IMR-90 (cell line): ENCODE results near the gene EPN1. TPM values are rescaled to one million over a fixed set of nuclear protein-coding genes. Genes with fewer than 3 reads are reported as not detected.

Source experiments
- ATAC-seq: fragments of 200-7000 bp; cut with Tn5 transposase; 2 replicates; pipeline ENCODE4 v1.9.1; 2020; ENCODE audit warnings: low read depth, mild to moderate bottlenecking, moderate library complexity
- BruUV-seq: library from RNA; stranded (reverse); fragments of 400-500 nt; replicated peaks from 2 replicates; lab custom pipeline; 2021; lab: Mats Ljungman, UMichigan
- CTCF ChIA-PET: fragments of 300-600 bp; formaldehyde crosslinking; extraction: SDS; loops from one replicate; lab custom pipeline; 2021; ENCODE audit warnings: antibody characterized with exemption; lab: Yijun Ruan, JAX
- POLR2A ChIA-PET: fragments of 300-600 bp; sonication (Branson Sonifier 250); formaldehyde crosslinking; loops from one replicate; lab custom pipeline; 2022; ENCODE audit warnings: antibody characterized with exemption; ENCODE audit not compliant: unreplicated experiment; lab: Charles Lee
- DNase-seq: peaks from one replicate; pipeline ENCODE4 v3.0.0; 2013
- H2AFZ ChIP-seq: replicated peaks from 2 replicates; pipeline ENCODE3; 2013; ENCODE audit warnings: low read length, mild to moderate bottlenecking; ENCODE audit not compliant: poor library complexity
- H2AK5ac ChIP-seq: 2 replicates; pipeline ENCODE4 v1.6.1; 2013; ENCODE audit warnings: low read depth, low read length, inconsistent platforms
- H2AK9ac ChIP-seq: replicated peaks from 2 replicates; pipeline ENCODE3; 2013; ENCODE audit warnings: mild to moderate bottlenecking, low read depth, low read length, moderate library complexity; ENCODE audit not compliant: poor library complexity
- H2BK120ac ChIP-seq: 2 replicates; pipeline ENCODE4 v1.6.1; 2013; ENCODE audit warnings: low read depth, low read length, inconsistent platforms
- H2BK15ac ChIP-seq: 3 replicates; pipeline ENCODE4 v1.6.1; 2013; ENCODE audit warnings: low read depth, low read length, inconsistent platforms
- H2BK20ac ChIP-seq: 2 replicates; pipeline ENCODE4 v1.6.1; 2013; ENCODE audit warnings: low read depth, mild to moderate bottlenecking, inconsistent platforms, low read length, moderate library complexity
- H2BK5ac ChIP-seq: 2 replicates; pipeline ENCODE4 v1.6.1; 2013; ENCODE audit warnings: mild to moderate bottlenecking, low read depth, low read length, inconsistent platforms; ENCODE audit not compliant: poor library complexity, severe bottlenecking
- H3K14ac ChIP-seq: replicated peaks from 2 replicates; pipeline ENCODE4 v1.6.1; 2013; ENCODE audit warnings: low read depth, low read length, inconsistent platforms
- H3K18ac ChIP-seq: 2 replicates; pipeline ENCODE4 v1.6.1; 2013; ENCODE audit warnings: low read depth, low read length, control low read depth
- H3K23ac ChIP-seq: 2 replicates; pipeline ENCODE4 v1.6.1; 2013; ENCODE audit warnings: low read depth, low read length, inconsistent platforms
- H3K27ac ChIP-seq: 2 replicates; pipeline ENCODE4 v1.5.1; 2013; ENCODE audit warnings: mild to moderate bottlenecking, control low read depth, low read length; ENCODE audit not compliant: insufficient read depth
- H3K27me3 ChIP-seq: 2 replicates; pipeline ENCODE4 v1.6.1; 2013; ENCODE audit warnings: low read length; ENCODE audit not compliant: control insufficient read depth, insufficient read depth
- H3K36me3 ChIP-seq: 2 replicates; pipeline ENCODE4 v1.6.1; 2013; ENCODE audit warnings: low read length, mixed read lengths; ENCODE audit not compliant: control insufficient read depth, insufficient read depth
- H3K4ac ChIP-seq: 2 replicates; pipeline ENCODE4 v1.6.1; 2013; ENCODE audit warnings: low read depth, low read length, inconsistent platforms
- H3K4me1 ChIP-seq: 2 replicates; pipeline ENCODE4 v1.6.1; 2013; ENCODE audit warnings: low read length, mixed read lengths; ENCODE audit not compliant: control insufficient read depth, insufficient read depth
- H3K4me2 ChIP-seq: 2 replicates; pipeline ENCODE4 v1.6.1; 2013; ENCODE audit warnings: low read depth, mild to moderate bottlenecking, control low read depth, low read length, moderate library complexity
- H3K4me3 ChIP-seq: 2 replicates; pipeline ENCODE4 v1.5.1; 2013; ENCODE audit warnings: low read depth, mild to moderate bottlenecking, control low read depth, low read length, moderate library complexity; ENCODE audit not compliant: insufficient read depth
- H3K56ac ChIP-seq: 2 replicates; pipeline ENCODE4 v1.6.1; 2013; ENCODE audit warnings: low read length, inconsistent platforms; ENCODE audit not compliant: insufficient read depth; ENCODE audit errors: extremely low read depth
- H3K79me1 ChIP-seq, 2 experiments: 2 replicates each; pipeline ENCODE4 v1.6.1; 2013; ENCODE audit warnings: low read length in 2 of 2, inconsistent platforms in 1 of 2, low read depth in 1 of 2
- H3K9ac ChIP-seq: 2 replicates; pipeline ENCODE4 v1.6.1; 2013; ENCODE audit warnings: low read depth, low read length, control low read depth
- H3K9me1 ChIP-seq: 2 replicates; pipeline ENCODE4 v1.6.1; 2013; ENCODE audit warnings: low read length, inconsistent platforms; ENCODE audit not compliant: insufficient read depth
- H3K9me3 ChIP-seq: 2 replicates; pipeline ENCODE4 v1.6.1; 2013; ENCODE audit warnings: low read length; ENCODE audit not compliant: control insufficient read depth, insufficient read depth
- H4K20me1 ChIP-seq: 2 replicates; pipeline ENCODE4 v1.6.1; 2013; ENCODE audit warnings: low read length, inconsistent platforms; ENCODE audit not compliant: insufficient read depth
- H4K5ac ChIP-seq: 2 replicates; pipeline ENCODE4 v1.6.1; 2013; ENCODE audit warnings: mild to moderate bottlenecking, low read depth, low read length, control low read depth
- H4K8ac ChIP-seq, 2 experiments: 2 replicates each; pipeline ENCODE4 v1.6.1; 2013; ENCODE audit warnings: low read depth in 2 of 2, low read length in 2 of 2, control low read depth in 1 of 2, inconsistent platforms in 1 of 2
- H4K91ac ChIP-seq: 2 replicates; pipeline ENCODE4 v1.6.1; 2013; ENCODE audit warnings: low read depth, low read length, inconsistent platforms; ENCODE audit not compliant: insufficient read depth
- BHLHE40 ChIP-seq: fragments of 150-350 bp; IDR thresholded peaks from 2 replicates; pipeline ENCODE4 v1.6.1; 2016; ENCODE audit warnings: mild to moderate bottlenecking, low read depth, low read length
- CHD1 ChIP-seq: IDR thresholded peaks from 2 replicates; pipeline ENCODE4 v1.6.1; 2012; ENCODE audit warnings: low read depth, low read length, improper control_type of control experiment
- FOS ChIP-seq: fragments of 150-350 bp; IDR thresholded peaks from 2 replicates; pipeline ENCODE4 v1.6.1; 2016; ENCODE audit warnings: low read depth, low read length
- MAFK ChIP-seq: IDR thresholded peaks from 2 replicates; pipeline ENCODE4 v1.6.1; 2012; ENCODE audit warnings: low read depth, low read length, improper control_type of control experiment
- MAZ ChIP-seq: IDR thresholded peaks from 2 replicates; pipeline ENCODE4 v1.6.1; 2012; ENCODE audit warnings: low read depth, mild to moderate bottlenecking, low read length, improper control_type of control experiment, moderate library complexity, borderline replicate concordance
- MXI1 ChIP-seq: IDR thresholded peaks from 2 replicates; pipeline ENCODE4 v1.6.1; 2012; ENCODE audit warnings: low read depth, mild to moderate bottlenecking, low read length, moderate library complexity, borderline replicate concordance
- NFE2L2 ChIP-seq: fragments of 150-350 bp; IDR thresholded peaks from 2 replicates; pipeline ENCODE4 v1.6.1; 2016; ENCODE audit warnings: low read depth, mild to moderate bottlenecking, low read length
- POLR2A ChIP-seq: IDR thresholded peaks from 2 replicates; pipeline ENCODE4 v1.6.1; 2012; ENCODE audit warnings: mild to moderate bottlenecking, low read depth, low read length
- RAD21 ChIP-seq: IDR thresholded peaks from 2 replicates; pipeline ENCODE4 v1.6.1; 2012; ENCODE audit warnings: low read length, improper control_type of control experiment
- RCOR1 ChIP-seq: IDR thresholded peaks from 2 replicates; pipeline ENCODE4 v1.6.1; 2012; ENCODE audit warnings: mild to moderate bottlenecking, low read length, improper control_type of control experiment; ENCODE audit not compliant: insufficient replicate concordance
- SMC3 ChIP-seq: fragments of 150-350 bp; IDR thresholded peaks from 2 replicates; pipeline ENCODE4 v1.6.1; 2016; ENCODE audit warnings: low read depth, mild to moderate bottlenecking, antibody characterized with exemption, low read length, moderate library complexity
- USF2 ChIP-seq: fragments of 150-350 bp; IDR thresholded peaks from 2 replicates; pipeline ENCODE4 v1.6.1; 2017; ENCODE audit warnings: mild to moderate bottlenecking, antibody characterized with exemption, low read length, low read depth
- WGBS, 2 experiments: methylation state at CpG; one replicate each; pipeline versions ENCODE4 v1.1.5 to v1.1.7; 2013; ENCODE audit warnings: missing lambda C conversion rate in 2 of 2; ENCODE audit not compliant: insufficient read length in 1 of 2; ENCODE audit errors: extremely low coverage in 2 of 2; 5-methylcytosine and 5-hydroxymethylcytosine counted together
- dilution Hi-C: fragments of 300-500 bp; cut with HindIII; formaldehyde crosslinking; loops from one replicate; pipeline ENCODE4 v1.14.3; 2018; ENCODE audit warnings: low sequenced_read_pairs; ENCODE audit not compliant: unreplicated experiment
- in situ Hi-C: fragments of 300-500 bp; cut with MboI; formaldehyde crosslinking; loops from 3 replicates; pipeline ENCODE4 v1.14.3; 2019; ENCODE audit warnings: low sequenced_read_pairs, inconsistent platforms, mixed read lengths
- intact Hi-C: fragments of 100-400 bp; cut with micrococcal nuclease; formaldehyde crosslinking; loops from 2 replicates; pipeline ENCODE4 v1.10.0; 2022
- polyA plus RNA-seq, 3 experiments: library from polyadenylated mRNA; depleted of rRNA; stranded (reverse); fragments of >200 nt; gene quantifications; 2 replicates each; pipeline ENCODE4 v1.2.3, GENCODE V29; 2012; ENCODE audit warnings: low replicate concordance in 1 of 3
- total RNA-seq: library from RNA; depleted of rRNA; stranded (reverse); fragments of >200 nt; gene quantifications from 2 replicates; pipeline ENCODE4 v1.2.3, GENCODE V29; 2012
- TF ChIP-seq, protein P1 (sequence below): fragments of 150-350 bp; IDR thresholded peaks from 2 replicates; pipeline ENCODE4 v1.6.1; 2016; ENCODE audit warnings: low read depth, mild to moderate bottlenecking, low read length, moderate library complexity, borderline replicate concordance

Gene EPN1
- total and polyA plus RNA-seq, 2 of the 4 experiments (the other 2 are of a cell fraction), result 19.0 to 122 TPM

- TF ChIP-seq CHD1 (no peak), POLR2A (no peak)
Measured at GRCh38 chr19:55683449-55684261, 8.6 kb downstream of the EPN1 start (continued).

DNA sequence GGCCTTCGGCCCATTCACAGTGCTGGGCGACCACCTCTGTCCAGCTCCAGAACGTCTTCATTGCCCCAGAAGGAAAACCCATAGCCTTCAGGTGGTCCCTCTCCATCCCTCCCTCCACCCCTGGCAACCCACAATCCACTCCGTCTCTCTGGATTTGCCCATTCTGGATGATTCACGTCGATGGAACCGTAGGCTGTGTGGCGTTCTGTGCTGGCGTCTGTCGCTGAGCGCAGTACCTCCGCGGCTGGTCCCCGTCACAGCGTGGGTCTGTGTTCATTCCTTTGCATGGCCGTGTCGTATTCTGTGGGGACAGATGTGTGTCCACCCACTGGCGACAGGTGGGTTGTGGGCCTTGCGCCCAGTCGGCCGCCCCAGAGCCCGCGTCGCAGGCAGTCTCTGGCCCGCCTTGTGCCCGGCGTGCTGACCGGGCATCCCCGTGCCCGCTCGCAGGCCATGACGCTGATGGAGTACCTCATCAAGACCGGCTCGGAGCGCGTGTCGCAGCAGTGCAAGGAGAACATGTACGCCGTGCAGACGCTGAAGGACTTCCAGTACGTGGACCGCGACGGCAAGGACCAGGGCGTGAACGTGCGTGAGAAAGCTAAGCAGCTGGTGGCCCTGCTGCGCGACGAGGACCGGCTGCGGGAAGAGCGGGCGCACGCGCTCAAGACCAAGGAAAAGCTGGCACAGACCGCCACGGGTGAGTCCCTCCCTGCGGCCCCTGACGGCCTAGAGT is 10.1 kb downstream of the EPN1 start:
- 95% methylated on average over 33 of the region's 60 CpGs; no CpG with 5 or more reads in 1 of the 2 experiments for WGBS, 2 experiments
- Histone ChIP-seq H3K9me1 (peaks cover 8% of the 10 kb centered on the region; the same call in 1 of the 2 replicates), H3K79me1 (peaks cover 24 to 64% of the 10 kb centered on the region in 2 experiments), H3K9ac (no peak overlapping the region), H2BK20ac (no peak overlapping the region), H3K36me3 (peaks cover 59% of the 10 kb centered on the region), H4K5ac (no peak overlapping the region), H3K4me2 (no peak overlapping the region), H3K14ac (no peak overlapping the region), H4K8ac (no peak overlapping the region), H2BK15ac (no peak overlapping the region), H3K4ac (no peak overlapping the region), H3K23ac (no peak overlapping the region), H3K4me3 (no peak overlapping the region), H2BK5ac (no peak overlapping the region), H3K27ac (no peak overlapping the region), H2AK5ac (no peak overlapping the region), H4K20me1 (peaks cover 76% of the 10 kb centered on the region), H2AK9ac (peak overlapping the region; percentile 28), H3K27me3 (no peaks in the 10 kb centered on the region), H3K18ac (no peak overlapping the region), H3K4me1 (peaks cover 5% of the 10 kb centered on the region), H3K56ac (no peak overlapping the region), H2AFZ (no peak overlapping the region), H3K9me3 (no peaks in the 10 kb centered on the region), H2BK120ac (no peak overlapping the region), H4K91ac (no peak overlapping the region)
- no TSS peak for BruUV-seq
- dilution Hi-C loops (no loop called here), intact Hi-C loops (no loop called here), in situ Hi-C loops (loop anchor here (25.0 kb wide), 1 partner anchor 452 kb away; the partner anchor contains the start of gene ZNF444)
- ChIA-PET CTCF (no interaction called here), POLR2A (no interaction called here)
- no peak for DNase-seq
- ATAC-seq, result no peak
- TF ChIP-seq RAD21, result no peak
- TF ChIP-seq, protein P1, sequence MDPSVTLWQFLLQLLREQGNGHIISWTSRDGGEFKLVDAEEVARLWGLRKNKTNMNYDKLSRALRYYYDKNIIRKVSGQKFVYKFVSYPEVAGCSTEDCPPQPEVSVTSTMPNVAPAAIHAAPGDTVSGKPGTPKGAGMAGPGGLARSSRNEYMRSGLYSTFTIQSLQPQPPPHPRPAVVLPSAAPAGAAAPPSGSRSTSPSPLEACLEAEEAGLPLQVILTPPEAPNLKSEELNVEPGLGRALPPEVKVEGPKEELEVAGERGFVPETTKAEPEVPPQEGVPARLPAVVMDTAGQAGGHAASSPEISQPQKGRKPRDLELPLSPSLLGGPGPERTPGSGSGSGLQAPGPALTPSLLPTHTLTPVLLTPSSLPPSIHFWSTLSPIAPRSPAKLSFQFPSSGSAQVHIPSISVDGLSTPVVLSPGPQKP, result no peak
- no peak for TF ChIP-seq USF2
- TF ChIP-seq SMC3, result no peak
- no peak for TF ChIP-seq NFE2L2
- no peak for TF ChIP-seq MXI1
- TF ChIP-seq BHLHE40, result no peak
- TF ChIP-seq MAFK, result no peak
- no peak for TF ChIP-seq CHD1
- no peak for TF ChIP-seq MAZ
- no peak for TF ChIP-seq RCOR1
- no peak for TF ChIP-seq FOS
- TF ChIP-seq POLR2A, result no peak
